HG03066 (cell line): ENCODE results near the gene AEN.
A peak's percentile ranks its signal among the peaks of the same experiment; 100 is the strongest.

Experiments
- ATAC-seq: cut with Tn5 transposase; IDR thresholded peaks from one replicate; pipeline ENCODE4 v1.9.1; 2021; ENCODE audit warnings: low read depth; ENCODE audit not compliant: unreplicated experiment

Gene AEN

DNA sequence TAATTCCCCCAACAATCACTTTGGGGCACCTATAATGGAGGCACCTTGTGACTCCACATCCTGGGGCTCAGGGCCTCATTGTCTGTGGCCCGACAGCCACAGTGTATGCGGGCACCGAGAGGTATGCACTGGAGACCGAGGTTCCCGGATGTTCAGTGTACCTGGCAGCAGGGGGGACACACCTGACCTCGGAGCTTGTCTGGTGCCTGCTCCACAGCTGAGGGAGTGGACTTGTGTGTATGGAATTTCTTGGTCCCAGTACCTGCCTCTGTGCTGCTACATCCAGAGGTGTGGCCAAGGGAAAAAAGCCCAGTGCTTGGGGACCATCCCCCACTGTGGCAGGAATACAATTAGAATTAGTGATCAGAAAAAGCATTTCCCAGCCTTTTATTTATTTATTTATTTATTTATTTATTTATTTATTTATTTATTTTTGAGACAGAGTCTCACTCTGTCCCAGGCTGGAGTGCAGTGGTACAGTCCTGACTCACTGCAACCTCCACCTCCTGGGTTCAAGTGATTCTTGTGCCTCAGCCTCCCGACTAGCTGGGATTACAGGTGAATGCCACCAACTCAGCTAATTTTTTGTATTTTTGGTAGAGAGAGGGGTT lies 8.8 kb upstream of the AEN start:
- ATAC-seq, result no peak

DNA sequence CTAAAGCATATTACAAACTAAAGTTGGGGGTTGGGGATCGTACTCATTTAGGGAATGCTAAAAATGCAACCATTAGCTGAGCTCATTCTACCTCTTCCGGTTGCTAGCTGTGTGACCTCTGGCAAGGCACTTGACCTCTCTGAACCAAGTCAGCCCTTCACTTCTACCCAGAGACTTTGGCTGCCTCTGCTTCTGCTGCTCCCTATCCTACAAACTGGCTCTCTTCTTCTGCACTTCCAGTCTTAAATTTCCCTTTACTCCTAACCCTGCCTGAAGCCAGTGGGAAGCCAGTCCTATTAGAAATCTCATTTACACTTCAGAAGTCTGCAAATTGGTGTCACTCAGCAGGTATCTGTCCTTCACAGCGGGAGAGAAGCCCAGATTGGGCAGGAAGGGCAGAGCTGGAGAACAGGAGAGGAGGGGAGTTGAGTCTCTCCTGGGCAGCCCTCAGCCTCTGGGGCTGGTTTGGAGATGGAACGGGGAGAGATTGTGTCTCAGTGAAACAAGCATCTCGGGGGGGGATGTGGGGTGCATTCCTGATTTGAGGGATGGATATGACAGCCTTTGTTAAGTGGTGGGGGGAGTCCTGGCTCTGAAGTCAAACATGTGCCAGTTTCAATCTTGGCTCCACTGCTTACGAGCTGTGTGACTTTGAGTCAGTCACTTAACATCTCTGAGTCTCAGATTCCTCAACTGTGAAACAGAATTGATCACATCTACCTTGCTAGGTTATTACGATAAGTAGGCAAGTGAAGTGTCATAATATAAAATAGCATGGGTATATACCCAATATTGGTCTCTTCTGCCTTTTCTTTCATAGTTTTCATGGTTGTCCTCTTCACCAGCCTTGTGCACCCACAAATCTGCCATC lies 7.8 kb upstream of the AEN start:
- no peak for ATAC-seq

- no peak for ATAC-seq
Observed at GRCh38 chr15:88615303-88616107, 5.6 kb upstream of the AEN start.

- ATAC-seq, result no peak
Observed at GRCh38 chr15:88616240-88616639, 4.9 kb upstream of the AEN start.

GRCh38 chr15:88617031-88617722 lies 4.0 kb upstream of the AEN start:
- ATAC-seq, result no peak

- no peak for ATAC-seq
Observed at GRCh38 chr15:88617790-88618189, 3.4 kb upstream of the AEN start.

DNA sequence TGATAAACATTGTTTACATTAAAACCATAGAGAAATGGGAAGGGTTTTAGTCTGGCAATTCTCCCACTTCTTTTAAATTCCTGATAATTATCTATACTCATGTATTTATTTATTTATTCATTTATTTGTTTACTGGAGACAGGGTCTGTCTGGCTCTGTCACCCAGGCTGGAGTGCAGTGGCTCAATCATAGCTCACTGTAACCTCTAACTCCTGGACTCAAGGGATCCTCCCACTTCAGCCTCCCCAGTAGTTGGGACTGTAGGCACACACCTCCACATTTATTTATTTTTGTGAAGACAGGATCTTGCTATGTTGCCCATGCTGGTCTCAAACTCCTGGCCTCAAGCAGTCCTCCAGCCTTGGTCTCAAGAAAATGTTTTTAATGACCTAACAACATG lies 2.5 kb upstream of the AEN start:
- no peak for ATAC-seq

DNA sequence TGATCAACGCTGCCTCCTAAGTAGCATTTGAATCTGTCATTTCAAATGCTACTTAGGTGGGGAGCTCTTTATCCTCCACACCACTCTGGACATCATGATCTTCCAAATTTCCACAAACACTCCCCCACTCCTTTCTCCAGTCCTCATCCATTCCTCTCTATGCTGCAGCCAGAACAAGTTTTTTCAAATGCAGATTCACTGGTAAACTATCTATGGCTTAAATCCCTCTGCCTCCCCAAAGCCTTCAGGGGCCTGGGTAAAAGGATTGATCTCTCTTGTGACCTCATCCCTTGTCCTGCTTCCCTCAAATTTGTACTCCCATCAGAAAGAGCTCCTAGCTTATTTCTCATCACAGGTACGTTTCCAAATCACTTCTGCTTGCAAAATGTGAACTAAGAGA lies 1.3 kb upstream of the AEN start:
- ATAC-seq, result no peak

DNA sequence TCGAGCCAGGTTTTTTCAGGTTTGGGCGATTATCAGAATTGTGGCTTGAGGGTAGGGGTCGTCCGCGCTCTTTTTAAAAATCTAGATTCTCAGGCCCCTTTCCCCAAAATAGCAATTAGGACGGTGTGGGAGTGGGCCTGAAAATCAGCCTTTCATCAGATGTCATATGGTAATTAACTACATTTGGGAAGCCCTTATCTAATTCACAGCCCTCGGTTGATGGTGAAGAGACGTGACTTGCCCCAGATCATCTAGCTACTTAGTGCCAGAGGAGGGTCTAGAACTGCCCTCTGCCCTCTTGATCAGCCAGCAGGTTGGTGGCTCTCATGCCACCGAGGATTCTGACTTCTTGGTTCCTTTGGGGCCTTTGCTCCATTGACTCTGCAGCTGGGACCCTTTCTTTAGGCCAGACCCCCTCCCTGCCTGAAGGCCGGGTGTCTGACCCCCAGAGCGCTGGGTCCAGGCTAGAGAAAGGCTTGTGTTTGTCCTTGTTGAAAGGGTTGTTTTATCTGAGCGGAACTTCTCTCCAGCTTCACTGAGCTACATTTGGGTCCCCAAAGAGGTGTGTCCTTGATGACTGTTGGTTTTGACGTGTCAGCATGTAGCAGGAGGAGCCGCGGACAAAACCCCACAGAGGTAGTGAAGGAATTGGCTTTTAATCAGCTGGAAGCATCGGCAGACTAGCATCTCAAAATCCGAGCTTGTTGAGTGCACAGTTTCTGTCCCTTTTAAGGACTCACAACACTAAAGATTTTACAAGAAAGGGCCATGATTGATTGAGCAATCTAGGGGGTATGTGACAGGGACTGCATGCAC lies 857 bp downstream of the AEN start:
- peak; percentile 33 for ATAC-seq

DNA sequence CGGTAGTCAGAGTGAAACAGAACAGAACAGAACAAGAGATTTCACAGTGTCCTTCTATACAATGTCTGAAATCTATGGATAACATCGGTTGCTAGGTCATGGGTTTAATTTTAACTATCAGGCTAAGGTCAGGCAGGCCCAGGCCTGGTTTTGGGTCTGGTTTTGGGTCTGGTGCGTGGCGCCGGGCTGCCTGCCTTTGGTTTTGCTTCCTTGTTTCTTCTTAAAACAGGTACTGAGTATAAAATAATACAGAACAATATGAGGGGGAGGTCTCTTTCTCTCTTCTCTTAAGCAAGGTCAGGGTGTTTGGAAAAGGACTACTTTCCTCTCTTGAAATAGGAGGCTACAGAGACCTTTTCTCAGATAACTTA lies 1.4 kb downstream of the AEN start:
- ATAC-seq, result peak; percentile 2

- ATAC-seq, result no peak
Observed at GRCh38 chr15:88623061-88623460, 1.9 kb downstream of the AEN start.

GRCh38 chr15:88623632-88624031 lies 2.5 kb downstream of the AEN start:
- ATAC-seq, result no peak

GRCh38 chr15:88624156-88624970 lies 3.2 kb downstream of the AEN start:
- ATAC-seq, result peak; percentile 36

DNA sequence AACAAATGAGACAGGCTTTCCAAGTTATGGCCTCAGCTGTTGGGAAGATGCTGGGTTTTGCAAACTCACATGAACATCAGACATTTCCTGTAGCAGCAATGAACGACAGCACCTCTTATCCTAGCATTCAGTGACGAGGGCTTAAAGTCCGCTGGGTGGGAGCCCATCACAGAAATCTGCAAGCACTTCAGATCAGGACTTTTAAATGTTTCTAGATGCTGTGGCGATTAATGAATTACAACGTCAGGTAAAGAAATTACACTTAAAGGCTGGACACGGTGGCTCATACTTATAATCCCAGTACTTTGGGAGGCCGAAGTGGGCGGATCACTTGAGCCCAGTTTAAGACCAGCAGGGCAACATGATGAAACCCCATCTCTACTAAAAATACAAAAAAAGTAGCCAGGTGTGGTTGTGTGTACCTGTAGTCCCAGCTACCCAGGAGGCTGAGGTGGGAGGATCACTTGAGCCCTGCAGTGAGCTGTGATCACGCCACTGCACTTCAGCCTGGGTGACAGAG lies 3.9 kb downstream of the AEN start:
- no peak for ATAC-seq

GRCh38 chr15:88625943-88626741 lies 5.0 kb downstream of the AEN start:
- no peak for ATAC-seq

DNA sequence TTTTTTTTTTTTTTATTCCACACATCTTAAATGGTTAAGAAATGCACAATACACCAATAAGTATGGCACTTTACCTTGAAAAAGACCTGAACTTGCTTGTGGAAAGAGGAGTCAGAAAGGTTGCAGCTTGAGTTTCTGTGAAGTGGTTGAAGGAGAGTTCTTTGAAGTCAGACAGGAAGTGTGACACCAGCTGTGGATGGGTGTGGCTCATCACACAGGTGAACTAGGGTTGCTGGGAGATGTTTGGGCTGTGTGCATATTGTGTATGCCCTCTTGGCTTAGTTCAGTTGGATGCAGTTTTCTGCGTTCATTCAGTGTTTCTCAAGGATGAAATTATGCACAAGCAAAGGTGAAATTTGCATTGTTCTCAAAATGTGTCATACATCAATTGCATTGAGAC lies 6.3 kb downstream of the AEN start:
- ATAC-seq, result no peak

DNA sequence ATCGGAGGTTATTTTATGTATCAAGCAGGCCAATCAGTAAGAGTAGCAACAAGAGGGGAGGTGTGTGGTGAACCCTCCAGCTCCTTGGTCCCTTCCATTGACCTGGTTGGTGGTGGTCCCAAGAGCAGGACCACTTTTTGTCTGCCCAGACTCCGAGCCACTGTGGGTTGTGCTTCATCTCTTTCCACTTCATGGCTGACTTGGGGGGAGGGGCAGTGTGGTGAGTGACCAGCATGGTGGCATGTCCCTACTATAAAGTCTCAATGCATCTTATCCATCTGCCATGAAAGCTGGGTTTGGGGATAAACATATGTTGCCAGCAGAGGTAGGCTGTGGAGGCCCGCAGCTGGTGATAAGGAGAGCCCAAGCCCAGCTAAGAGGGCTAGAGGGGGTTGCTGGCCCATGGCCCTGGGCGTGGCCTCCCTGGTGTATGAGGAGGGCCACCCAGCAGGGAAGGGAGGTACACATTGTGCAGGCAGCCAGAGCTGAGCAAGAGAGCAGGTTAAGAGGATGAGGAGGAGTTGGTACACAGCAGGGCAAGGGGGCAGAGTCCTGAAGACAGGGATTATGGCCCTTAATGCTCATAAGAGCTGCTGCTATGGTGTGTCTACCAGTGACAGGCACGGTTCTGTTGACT lies 7.0 kb downstream of the AEN start:
- ATAC-seq, result no peak

DNA sequence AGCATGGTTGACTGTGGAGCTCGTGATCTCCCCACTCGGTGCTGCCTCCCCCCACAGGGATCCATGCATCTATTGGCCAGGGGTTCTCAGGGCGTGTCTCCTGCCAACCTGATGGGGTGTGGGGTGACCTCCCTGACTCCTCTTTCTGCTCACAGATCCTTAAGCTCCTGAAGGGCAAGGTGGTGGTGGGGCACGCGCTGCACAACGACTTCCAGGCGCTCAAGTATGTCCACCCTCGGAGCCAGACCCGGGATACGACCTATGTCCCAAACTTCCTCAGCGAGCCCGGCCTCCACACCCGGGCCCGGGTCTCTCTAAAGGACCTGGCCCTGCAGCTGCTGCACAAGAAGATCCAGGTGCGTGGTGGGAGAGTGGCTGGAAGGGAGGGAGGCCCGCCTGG lies 7.9 kb downstream of the AEN start:
- no peak for ATAC-seq
